Activated CD8-positive, alpha-beta memory T cell treated with anti-CD3 and anti-CD28 coated beads for 4 hours (primary cell): ENCODE data around the gene TMEM156.
"Not testable (repeated sequence)": the region's sequence is repeated elsewhere in the genome, so short reads cannot be mapped to it uniquely, and the experiment has no call there.

Source experiments
- DNase-seq, 2 donors: peaks; one replicate each; pipeline ENCODE4 v3.0.0-alpha.2; 2020; ENCODE audit warnings: low read depth in 2 of 2

The TMEM156 gene

GRCh38 chr4:38993683-38994082, 38.5 kb downstream of the TMEM156 start:
- no peak for DNase-seq

GRCh38 chr4:38990241-38990640, 42.0 kb downstream of the TMEM156 start:
- no peak for DNase-seq

GRCh38 chr4:38989487-38989886, 42.7 kb downstream of the TMEM156 start:
- no peak for DNase-seq

- not testable (repeated sequence) for DNase-seq
Observed at GRCh38 chr4:38988353-38988752, 43.9 kb downstream of the TMEM156 start.

GRCh38 chr4:38987491-38987890, 44.7 kb downstream of the TMEM156 start:
- no peak for DNase-seq

- DNase-seq = no peak
Observed at GRCh38 chr4:38985410-38986100, 46.7 kb downstream of the TMEM156 start.

- no peak for DNase-seq
Observed at GRCh38 chr4:38983787-38984598, 48.2 kb downstream of the TMEM156 start.

GRCh38 chr4:38983291-38983690, 48.9 kb downstream of the TMEM156 start:
- DNase-seq = no peak

- no peak for DNase-seq
Observed at GRCh38 chr4:38982361-38983095, 49.7 kb downstream of the TMEM156 start.

GRCh38 chr4:38980903-38981676, 51.1 kb downstream of the TMEM156 start:
- DNase-seq = no peak

GRCh38 chr4:38979511-38980230, 52.5 kb downstream of the TMEM156 start:
- DNase-seq = no peak

GRCh38 chr4:38979081-38979480, 53.1 kb downstream of the TMEM156 start:
- no peak for DNase-seq

GRCh38 chr4:38976308-38976707, 55.9 kb downstream of the TMEM156 start:
- no peak for DNase-seq

GRCh38 chr4:38968668-38969067, 63.5 kb downstream of the TMEM156 start:
- DNase-seq = no peak

- no peak for DNase-seq
Observed at GRCh38 chr4:38967260-38968095, 64.7 kb downstream of the TMEM156 start.

- no peak for DNase-seq
Observed at GRCh38 chr4:38965866-38966265, 66.3 kb downstream of the TMEM156 start.

GRCh38 chr4:38964942-38965775, 67.0 kb downstream of the TMEM156 start:
- DNase-seq = no peak

GRCh38 chr4:38959248-38959647, 73.0 kb downstream of the TMEM156 start:
- DNase-seq = not testable (repeated sequence)
